Hematopoietic multipotent progenitor cell (in vitro differentiated cells): ENCODE measurements around the gene FNDC10. TPM values are rescaled to one million over a fixed set of nuclear protein-coding genes. Genes with fewer than 3 reads are reported as not detected.
"Not testable (repeated sequence)": the region's sequence is repeated elsewhere in the genome, so short reads cannot be mapped to it uniquely, and the experiment has no call there.

Experiments
- DNase-seq, 3 donors: peaks; one replicate each; pipeline ENCODE4 v3.0.0-alpha.2; 2011 to 2015; ENCODE audit warnings: low read depth in 2 of 3, low spot score in 2 of 3
- total RNA-seq: library from RNA; depleted of rRNA; stranded (reverse); fragments of >200 nt; gene quantifications from one replicate; pipeline ENCODE4 v1.2.3, GENCODE V29; 2012

Gene FNDC10
- total RNA-seq, 1 donor = 3.5 TPM

- no peak for DNase-seq
These were observed 1.1 kb upstream of the FNDC10 start for GRCh38 chr1:1600861-1601563.

DNA sequence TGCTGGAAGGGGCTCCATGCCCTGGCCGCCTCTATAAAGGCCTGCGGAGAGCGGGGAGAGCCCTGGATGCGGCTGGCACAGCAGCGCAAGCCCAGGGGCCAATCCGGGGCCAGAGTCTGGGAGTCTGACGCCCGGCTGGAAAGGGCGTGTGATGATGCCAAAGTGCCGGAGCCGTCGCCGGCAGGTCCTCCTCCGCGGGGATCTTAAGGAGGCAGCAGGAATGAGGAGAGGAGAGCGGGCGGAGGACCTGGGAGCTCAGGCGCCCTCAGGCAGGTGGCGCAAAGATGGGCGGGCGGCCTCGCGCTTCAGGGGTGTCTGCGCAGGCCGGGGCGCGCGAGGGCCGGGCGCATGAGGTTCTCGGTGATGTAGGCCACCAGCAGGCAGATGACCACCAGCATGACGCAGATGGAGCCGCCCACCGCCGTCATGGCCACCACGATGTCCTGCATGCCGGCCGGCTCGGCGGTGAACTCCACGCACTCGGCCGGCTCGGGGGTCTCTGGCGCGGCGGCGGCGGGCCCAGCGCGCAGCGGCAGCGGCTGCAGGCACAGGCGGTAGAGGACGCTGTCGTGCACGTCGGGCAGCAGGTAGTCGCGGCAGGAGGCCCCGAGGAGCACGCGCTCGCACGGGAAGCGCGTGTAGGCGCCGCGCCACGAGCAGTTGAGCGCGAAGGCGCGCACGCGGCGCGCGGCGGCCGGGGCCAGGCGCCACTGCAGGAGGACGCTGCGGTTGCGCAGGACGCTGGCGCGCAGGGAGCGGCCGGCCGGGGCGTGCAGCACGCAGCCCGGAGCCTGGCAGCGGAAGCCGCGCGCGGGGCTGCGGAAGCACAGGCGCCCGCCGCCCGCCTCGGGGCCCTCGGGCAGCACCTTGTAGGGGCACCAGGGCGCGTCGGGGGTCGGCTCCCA is 653 bp downstream of the FNDC10 start:
- DNase-seq = peak in 2 of 3 donors; percentile 38 to 44

DNA sequence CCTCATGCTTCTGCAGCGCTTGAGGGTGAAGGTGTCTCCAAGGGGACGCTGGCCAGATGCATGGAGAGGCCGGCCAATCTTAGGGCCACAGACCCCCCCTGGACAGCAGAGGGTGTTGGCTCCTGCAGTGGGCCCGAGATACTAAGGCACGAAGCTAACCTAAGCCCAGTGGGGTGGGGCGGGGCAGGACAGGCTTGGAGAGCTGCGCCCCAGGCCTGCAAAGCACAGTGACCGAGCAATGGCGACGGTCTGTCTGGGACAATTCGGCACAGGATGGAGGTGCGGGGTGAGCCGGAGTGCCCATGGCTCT is 1.3 kb downstream of the FNDC10 start:
- DNase-seq = no peak

- DNase-seq = no peak
These were observed 1.8 kb downstream of the FNDC10 start for GRCh38 chr1:1598051-1598719.

- DNase-seq = peak in 2 of 3 donors; percentile 47 to 53
These were observed 2.5 kb downstream of the FNDC10 start for GRCh38 chr1:1597275-1597930.

- no peak for DNase-seq
These were observed 3.3 kb downstream of the FNDC10 start for GRCh38 chr1:1596493-1597274.

- not testable (repeated sequence) for DNase-seq
These were observed 4.6 kb downstream of the FNDC10 start for GRCh38 chr1:1595341-1595740.

DNA sequence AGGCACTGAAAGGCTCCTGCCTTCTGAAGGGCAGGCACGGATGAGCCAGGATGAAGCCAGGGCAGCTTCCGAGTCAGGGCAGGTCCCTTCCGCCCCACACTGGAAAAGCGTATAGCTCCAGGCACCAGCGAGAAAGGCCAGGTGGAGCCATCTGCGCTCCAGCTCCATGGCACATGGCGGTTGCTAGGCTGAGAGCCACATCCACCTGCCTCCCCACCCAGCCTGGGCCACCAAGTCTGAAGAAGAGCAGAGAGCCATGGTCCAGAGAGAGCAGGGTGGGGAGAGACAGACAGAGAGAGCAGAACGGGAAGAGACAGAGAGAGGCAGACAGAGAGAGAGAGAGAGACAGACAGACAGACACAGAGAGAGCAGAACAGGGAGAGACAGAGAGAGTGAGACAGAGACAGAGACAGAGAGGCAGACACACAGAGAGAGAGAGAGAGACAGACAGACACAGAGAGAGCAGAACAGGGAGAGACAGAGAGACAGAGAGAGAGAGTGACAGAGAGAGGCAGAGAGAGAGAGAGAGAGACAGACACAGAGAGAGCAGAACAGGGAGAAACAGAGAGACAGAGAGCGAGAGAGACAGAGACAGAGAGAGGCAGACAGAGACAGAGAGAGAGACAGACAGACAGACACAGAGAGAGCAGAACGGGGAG is 5.2 kb downstream of the FNDC10 start:
- DNase-seq = no peak

- no peak for DNase-seq
These were observed 5.9 kb downstream of the FNDC10 start for GRCh38 chr1:1593834-1594601.

GRCh38 chr1:1591452-1591851 is 8.5 kb downstream of the FNDC10 start:
- no peak for DNase-seq

DNA sequence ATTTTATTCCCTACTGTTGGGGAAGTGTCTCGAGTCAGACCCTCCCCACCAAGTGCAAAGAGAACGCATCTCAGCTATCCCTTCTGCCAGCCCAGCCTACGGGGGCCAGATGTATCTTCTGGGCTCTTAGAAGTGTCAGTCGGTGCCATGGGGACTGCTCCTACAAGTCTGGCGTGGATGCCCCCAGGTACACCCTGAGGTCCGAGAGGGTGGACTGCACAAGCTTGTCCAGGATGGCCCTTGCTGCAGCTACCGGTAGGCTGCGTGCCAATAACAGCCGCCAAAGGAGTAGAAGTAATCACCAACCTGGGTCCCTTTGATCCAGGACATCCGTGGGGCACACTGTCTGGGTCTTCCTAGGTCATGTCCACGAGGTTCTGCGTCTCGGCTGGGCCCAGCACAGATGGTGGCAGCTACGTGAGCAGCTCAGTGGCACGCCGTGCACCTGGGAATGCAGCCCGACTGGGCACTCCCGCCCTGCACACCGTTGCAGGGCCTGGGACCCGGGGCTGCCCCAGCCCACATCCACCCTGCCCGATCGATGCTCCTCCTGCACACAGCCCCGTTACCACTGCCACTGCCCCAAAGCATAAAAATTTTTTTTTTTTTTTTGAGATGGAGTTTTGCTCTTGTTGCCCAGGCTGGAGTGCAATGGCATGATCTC is 16.5 kb downstream of the FNDC10 start:
- no peak for DNase-seq

DNA sequence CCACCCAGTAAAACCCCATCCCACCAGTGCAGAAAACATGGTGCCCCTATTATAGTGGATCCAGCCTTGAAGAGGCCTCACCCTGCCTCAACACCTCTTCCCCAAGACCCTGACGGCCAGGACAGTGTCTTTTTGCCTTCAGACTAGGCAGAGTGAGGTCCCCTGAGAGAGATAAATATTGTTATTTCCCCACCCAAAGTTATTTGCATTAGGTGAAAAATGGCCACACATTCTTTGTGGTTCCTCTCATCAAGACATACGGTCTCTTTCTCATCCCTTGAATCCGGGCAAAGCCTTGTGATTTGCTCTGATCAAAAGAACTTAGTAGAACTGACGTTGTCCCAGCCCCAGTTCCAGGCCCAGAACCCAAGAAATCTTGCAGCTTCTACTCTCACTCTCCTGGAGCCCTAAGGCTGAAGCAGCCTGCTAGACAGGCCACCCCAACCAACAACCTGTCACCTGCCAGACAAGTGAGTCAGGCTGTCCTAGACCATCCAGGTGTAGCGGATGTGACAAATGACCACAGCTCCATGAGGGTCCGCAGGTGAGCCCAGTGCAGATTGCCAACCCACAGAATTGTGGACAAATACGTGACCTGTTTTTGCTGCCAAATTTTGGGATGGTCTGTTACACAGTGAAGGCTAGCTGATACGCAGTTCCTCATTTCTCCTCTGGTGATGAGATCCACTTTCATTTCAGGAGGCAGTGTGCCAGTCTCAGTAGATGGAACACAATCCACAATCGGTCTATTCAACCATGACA is 17.2 kb downstream of the FNDC10 start:
- DNase-seq = no peak

- DNase-seq = no peak
These were observed 21.5 kb downstream of the FNDC10 start for GRCh38 chr1:1578371-1578940.

DNA sequence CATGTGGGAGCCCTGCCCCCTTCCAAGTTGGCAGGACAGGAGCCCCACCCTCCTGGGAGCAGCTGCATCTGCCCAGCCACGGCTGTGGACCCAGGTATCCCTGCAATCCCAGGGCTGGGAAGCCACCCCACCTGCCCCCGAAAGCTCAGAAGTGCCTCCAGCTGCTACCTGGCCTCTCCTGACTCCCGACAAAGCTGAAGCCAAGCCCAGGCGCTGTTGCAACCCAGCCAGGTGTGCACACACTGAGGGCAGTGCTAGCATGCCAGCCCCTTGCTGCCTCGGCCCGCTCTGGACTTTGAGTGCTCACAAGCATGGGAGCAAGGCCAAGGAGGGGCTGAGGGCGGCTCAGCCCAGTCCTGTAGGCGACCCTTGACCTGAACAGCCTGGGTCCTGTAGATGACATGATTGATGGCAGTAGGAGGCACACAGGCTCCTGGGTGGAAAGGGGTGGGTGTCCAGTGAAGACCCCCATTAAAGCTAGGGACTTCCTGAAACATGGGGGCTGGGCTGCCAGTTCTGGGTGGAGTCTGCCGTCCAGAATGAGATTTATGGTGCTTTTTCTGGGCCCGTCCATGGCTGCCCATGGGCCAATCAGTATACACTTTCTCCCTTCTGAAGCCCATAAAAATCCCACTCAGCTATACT is 22.4 kb downstream of the FNDC10 start:
- no peak for DNase-seq

DNA sequence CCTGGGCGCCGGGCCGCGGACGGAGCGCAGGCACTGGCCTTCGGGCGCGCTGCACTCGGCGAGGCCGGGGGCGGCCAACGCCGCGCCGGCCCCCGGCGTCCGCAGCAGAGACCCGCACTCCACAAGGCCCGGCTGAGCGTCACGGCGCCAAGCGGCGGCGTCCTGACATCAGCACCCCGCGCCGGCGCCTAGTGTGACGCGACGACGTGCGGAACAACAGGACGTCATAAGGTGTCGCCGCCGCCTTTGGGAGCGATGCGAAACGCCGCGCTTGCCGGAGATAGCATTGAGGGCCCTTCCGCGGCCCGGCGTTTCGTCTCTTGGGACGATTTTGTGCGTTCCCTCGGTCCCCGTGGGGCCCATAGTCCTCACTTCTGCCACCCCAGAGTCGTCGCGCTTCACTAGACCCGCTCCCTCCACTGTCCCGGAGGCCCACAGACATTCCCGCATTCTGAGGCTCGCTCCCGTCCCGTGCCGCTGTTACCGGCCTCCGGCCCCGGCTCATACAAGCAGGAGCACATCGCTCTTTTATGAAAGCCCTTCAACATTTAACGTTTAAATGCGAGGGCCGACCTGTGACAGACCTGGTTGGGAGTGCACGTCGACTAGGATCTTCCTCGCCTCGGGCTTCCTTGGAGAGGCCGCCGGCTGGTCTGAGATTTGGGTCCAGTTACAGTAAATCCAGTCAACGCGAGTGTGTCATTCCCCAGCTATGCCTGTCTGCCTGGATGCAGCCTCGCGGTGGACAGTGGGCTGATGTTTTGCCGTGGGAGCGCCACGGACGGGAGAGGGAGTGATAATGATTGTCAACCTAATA is 25.0 kb downstream of the FNDC10 start, which contains the start of gene SSU72:
Gene SSU72 (minus strand): TSS at position 143 of the 817 bp plus-strand sequence. CDS start 306 bp downstream, outside the sequence.
- peak; percentile 93 to 96 (median 95) for DNase-seq
